Measurements from ENCODE around the gene DOK3.
A peak's percentile ranks its signal among the peaks of the same experiment; 100 is the strongest.
"Not testable (repeated sequence)": the region's sequence is repeated elsewhere in the genome, so short reads cannot be mapped to it uniquely, and the experiment has no call there.

The DOK3 gene

DNA sequence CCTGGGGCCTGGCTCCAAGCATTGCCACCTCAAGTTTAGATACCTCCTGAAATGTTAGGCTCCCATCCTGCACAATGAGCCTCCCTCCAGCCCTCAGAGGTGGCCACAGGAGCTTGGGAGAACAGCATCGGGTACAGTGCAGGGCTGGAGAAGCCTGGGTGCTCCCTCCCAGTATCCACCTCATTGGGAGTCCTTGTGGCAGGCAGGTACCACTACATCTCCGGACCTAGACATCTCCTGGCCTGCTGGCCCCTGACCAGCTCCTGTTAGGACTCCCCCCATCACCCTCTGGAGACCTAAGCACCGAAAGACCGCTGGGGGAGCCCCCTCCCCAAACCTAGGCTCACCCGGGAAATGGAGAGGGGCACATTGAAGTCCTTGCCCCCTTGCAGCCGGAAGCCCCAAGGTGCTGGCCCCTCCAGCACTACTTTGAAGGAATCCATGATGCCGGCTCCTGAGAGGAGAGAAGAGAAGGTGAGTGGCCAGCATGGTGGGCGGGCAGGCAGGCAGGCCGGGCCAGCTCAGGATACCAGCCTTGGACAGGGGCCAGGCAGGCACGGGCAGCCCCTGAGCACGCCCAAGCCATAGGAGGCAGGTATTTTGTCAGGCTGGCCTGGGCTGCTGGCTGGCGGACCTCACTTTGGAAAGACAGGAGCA is 13.4 kb downstream of the DOK3 start:
- DNase-seq, result peak in 1 of 2 donors; percentile 10

DNA sequence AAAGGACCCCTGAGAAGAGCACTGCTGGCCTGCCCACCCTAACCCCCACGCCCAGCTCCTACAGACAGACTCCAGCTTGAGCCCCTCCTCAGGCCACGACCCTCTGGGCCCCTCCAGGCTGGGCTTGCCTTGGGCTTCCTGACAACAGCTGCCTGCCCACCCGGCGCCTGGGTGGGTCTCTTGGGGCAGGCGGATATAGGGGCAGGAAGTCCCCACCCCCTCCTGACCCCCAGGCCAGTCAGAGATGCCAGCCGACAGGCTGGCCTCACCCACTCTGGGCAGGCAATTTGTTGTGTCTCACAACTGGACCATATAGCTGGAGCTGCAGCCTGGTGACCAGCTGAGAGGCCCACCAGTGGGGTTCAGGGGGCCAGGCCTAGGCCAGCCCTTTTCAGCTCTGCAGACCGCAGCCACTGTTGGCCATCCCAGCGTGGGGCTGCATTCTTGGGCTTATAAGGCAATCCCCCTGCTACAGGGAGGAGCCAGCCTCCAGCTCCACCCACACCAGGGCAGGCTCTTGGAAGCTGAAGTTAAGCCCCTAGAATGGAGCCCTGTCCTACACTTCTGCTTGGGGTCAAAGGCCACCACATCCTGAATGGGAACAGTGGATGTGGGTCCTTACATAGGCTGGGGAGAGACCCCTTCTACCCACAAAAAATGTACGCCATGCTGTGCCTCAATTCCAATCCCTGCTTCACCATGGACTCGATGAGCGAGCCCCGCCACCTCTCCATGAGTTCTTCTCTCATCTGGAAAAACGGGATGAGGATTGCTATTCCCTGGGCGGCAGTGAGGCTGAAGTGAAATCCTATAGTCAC is 14.2 kb downstream of the DOK3 start:
- peak in 1 of 2 donors; percentile 24 for DNase-seq

DNA sequence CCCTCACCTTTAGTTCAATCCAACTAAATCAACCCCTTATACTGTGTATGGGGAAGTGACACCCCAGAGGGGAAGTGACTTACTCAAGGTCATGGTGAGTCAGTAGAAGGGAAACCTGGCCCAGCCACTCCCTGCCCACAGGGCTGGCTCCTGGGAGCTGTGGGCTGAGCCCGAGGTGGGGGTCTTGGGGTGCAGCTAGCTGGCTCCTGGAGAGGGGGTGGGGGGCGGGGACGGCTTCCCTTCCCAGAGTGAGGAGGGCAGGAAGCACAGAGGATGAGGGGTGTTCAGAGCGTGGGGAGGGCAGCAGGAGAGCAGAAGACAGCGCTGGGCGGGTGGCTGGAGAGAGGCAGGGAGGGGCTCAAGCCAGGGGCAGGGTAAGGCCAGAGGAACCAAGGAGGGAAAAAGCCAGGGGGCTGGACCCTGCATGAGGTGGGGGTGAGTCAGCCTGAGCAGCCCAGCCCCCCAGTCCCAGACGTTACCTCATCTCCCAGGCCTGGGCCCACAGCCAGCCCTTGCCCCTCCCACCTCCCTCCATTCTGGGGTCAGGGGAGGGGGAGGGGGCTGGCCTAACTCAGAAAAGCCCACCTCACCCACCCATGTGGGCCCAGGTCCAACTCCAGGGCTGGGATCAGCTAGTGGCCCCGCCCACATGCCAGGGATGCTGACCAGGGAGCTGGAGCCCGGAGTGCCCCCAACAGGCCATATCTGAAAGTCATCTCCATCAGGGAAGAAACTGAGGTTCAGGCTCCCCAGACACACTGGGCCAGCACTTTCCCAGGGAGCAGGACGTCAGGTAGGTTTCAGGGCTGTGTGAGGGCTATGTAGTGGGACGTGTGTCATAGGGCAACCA is 15.1 kb downstream of the DOK3 start:
- DNase-seq, result peak in 1 of 2 donors; percentile 75

DNA sequence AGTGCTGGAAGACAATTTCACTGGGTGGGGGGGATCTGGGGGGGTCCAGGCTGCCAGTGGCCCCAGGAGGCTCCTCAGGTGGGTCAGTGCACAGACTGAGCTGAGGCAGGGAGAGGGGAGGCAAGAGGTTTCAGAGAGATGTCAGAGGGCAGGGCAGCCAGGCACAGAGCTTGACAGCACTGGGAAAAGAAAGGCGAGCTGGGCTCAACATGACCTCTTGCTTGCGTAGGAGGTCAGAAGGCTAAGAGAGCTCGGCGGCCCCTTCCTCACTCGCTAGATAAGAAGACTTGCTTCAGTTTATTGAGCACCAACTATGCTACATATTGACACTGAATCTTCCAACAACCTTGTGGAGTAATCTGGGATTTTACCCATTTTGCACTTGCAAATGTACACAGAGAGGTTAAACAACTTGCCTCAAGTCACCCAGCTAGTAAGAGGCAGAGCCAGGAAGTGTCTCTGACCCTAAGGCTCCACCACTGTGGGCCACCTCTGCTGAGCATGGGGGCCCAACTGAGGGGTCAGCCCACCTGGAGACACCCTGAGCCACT is 15.8 kb downstream of the DOK3 start:
- DNase-seq, result no peak

- no peak for DNase-seq
Observed at GRCh38 chr5:177492841-177493240, 16.8 kb downstream of the DOK3 start.

- DNase-seq, result no peak
Observed at GRCh38 chr5:177491983-177492746, 17.5 kb downstream of the DOK3 start.

- peak in 1 of 2 donors; percentile 25 for DNase-seq
Observed at GRCh38 chr5:177491429-177491945, 18.1 kb downstream of the DOK3 start.

DNA sequence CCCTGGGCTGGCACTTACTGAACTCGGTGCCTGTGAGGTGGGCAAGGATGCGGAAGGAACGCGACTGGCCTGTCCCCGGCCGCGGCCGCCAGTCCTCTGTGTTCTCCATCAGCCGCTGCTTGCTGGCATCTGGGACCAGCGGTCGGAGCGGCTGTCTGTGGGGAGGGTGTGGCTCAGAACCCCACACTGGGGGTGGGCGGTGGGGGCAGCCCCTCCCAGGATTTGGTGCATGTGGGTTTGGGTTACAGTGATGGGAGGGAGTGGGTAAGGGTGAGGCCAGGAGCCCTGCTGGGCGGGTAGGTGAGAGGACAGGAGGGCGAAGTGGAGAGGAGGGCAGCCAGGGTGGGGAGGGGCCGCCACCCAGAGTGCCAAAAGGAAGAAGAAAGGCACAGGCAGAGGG is 18.6 kb downstream of the DOK3 start:
- no peak for DNase-seq

- no peak for DNase-seq
Observed at GRCh38 chr5:177490311-177490991, 19.2 kb downstream of the DOK3 start.

- DNase-seq, result no peak
Observed at GRCh38 chr5:177489119-177489716, 20.4 kb downstream of the DOK3 start.

GRCh38 chr5:177487975-177488374 is 21.7 kb downstream of the DOK3 start:
- DNase-seq, result no peak

- DNase-seq, result no peak
Observed at GRCh38 chr5:177487144-177487543, 22.5 kb downstream of the DOK3 start.

DNA sequence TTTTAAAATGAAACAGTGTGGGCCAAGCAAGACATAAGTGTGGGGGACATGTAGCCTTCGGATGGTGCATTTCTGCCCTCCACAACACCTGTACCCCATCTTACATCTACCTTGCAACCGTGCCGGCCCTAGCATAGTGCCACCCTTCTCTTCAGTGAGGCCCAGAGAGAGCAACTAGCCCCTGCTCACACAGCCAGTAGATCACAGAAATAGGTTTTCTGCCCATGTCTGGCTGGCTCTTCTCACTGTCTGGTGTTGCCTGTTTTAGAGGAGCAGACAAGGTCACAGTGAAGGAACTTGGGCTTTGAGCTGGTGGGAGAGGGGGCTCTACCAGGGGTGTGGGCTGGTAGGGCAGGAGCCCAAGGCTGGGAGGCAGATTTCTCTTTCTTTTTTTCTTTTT is 23.4 kb downstream of the DOK3 start:
- no peak for DNase-seq

GRCh38 chr5:177485753-177486152 is 23.9 kb downstream of the DOK3 start:
- DNase-seq, result not testable (repeated sequence)

GRCh38 chr5:177484902-177485549 is 24.6 kb downstream of the DOK3 start:
- DNase-seq, result no peak

GRCh38 chr5:177483994-177484901 is 25.4 kb downstream of the DOK3 start:
- DNase-seq, result no peak

GRCh38 chr5:177483042-177483441 is 26.6 kb downstream of the DOK3 start:
- no peak for DNase-seq

GRCh38 chr5:177482359-177482795 is 27.2 kb downstream of the DOK3 start:
- no peak for DNase-seq

GRCh38 chr5:177479774-177480173 is 29.9 kb downstream of the DOK3 start:
- DNase-seq, result no peak

All from CD4-positive, alpha-beta T cell treated with Interleukin-1 beta for 1 hour (primary cell).